Parathyroid adenoma (tissue), 2 donors: ENCODE results near the gene FAM83B.

Experiments used
- H2AFZ ChIP-seq: fragments of 300-600 bp; sonication (generic); one replicate; pipeline ENCODE4 v1.7.0; 2017; ENCODE audit warnings: antibody characterized with exemption, mild to moderate bottlenecking
- H3K27ac ChIP-seq: fragments of 300-600 bp; sonication (generic); one replicate; pipeline ENCODE4 v1.7.0; 2017
- H3K27me3 ChIP-seq: fragments of 300-600 bp; sonication (generic); one replicate; pipeline ENCODE4 v1.7.0; 2017; ENCODE audit warnings: low read length; ENCODE audit not compliant: control insufficient read depth, insufficient read depth
- H3K36me3 ChIP-seq: fragments of 300-600 bp; sonication (generic); one replicate; pipeline ENCODE4 v1.7.0; 2017; ENCODE audit warnings: low read length; ENCODE audit not compliant: control insufficient read depth, insufficient read depth
- H3K4me1 ChIP-seq: fragments of 300-600 bp; sonication (generic); one replicate; pipeline ENCODE4 v1.7.0; 2017; ENCODE audit warnings: control low read depth
- H3K4me2 ChIP-seq: fragments of 300-600 bp; sonication (generic); one replicate; pipeline ENCODE4 v1.7.0; 2017; ENCODE audit warnings: low read length
- H3K4me3 ChIP-seq: fragments of 300-600 bp; sonication (generic); one replicate; pipeline ENCODE4 v1.7.0; 2017; ENCODE audit warnings: low read depth, low read length
- H3K79me2 ChIP-seq: fragments of 300-600 bp; sonication (generic); one replicate; pipeline ENCODE4 v1.7.0; 2017; ENCODE audit warnings: control low read depth
- H3K9ac ChIP-seq: fragments of 300-600 bp; sonication (generic); one replicate; pipeline ENCODE4 v1.7.0; 2017; ENCODE audit warnings: mild to moderate bottlenecking
- H3K9me3 ChIP-seq: fragments of 300-600 bp; sonication (generic); one replicate; pipeline ENCODE4 v1.7.0; 2017; ENCODE audit warnings: low read length; ENCODE audit not compliant: control insufficient read depth
- CTCF ChIP-seq: fragments of 300-600 bp; sonication (generic); IDR thresholded peaks from one replicate; pipeline ENCODE4 v1.7.0; 2017; ENCODE audit warnings: antibody characterized with exemption, mild to moderate bottlenecking
- donor health status: primary hyperparathyroidism.

The FAM83B gene

GRCh38 chr6:54910431-54910884, 63.9 kb downstream of the FAM83B start:
- Histone ChIP-seq H3K36me3 (no peaks in the 10 kb centered on the region), H2AFZ (no peak overlapping the region), H3K4me3 (no peak overlapping the region), H3K79me2 (no peaks in the 10 kb centered on the region), H3K27me3 (no peaks in the 10 kb centered on the region), H3K9ac (no peak overlapping the region), H3K4me1 (no peaks in the 10 kb centered on the region), H3K27ac (no peak overlapping the region), H3K4me2 (no peak overlapping the region), H3K9me3 (no peaks in the 10 kb centered on the region)
- no peak for TF ChIP-seq CTCF

GRCh38 chr6:54910921-54911320, 64.3 kb downstream of the FAM83B start:
- Histone ChIP-seq H3K9ac (no peak overlapping the region), H3K27ac (no peak overlapping the region), H3K36me3 (no peaks in the 10 kb centered on the region), H3K79me2 (no peaks in the 10 kb centered on the region), H3K4me1 (no peaks in the 10 kb centered on the region), H3K4me3 (no peak overlapping the region), H3K27me3 (no peaks in the 10 kb centered on the region), H2AFZ (no peak overlapping the region), H3K9me3 (no peaks in the 10 kb centered on the region), H3K4me2 (no peak overlapping the region)
- TF ChIP-seq CTCF = no peak

- no peak for TF ChIP-seq CTCF
- Histone ChIP-seq H3K4me1 (no peaks in the 10 kb centered on the region), H3K27ac (no peak overlapping the region)
Observed at GRCh38 chr6:54913211-54913610, 66.6 kb downstream of the FAM83B start.

GRCh38 chr6:54916858-54917257, 70.3 kb downstream of the FAM83B start:
- Histone ChIP-seq H3K36me3 (no peaks in the 10 kb centered on the region), H2AFZ (no peak overlapping the region), H3K79me2 (no peaks in the 10 kb centered on the region), H3K4me3 (no peak overlapping the region), H3K9ac (no peak overlapping the region), H3K9me3 (no peaks in the 10 kb centered on the region), H3K4me2 (no peak overlapping the region), H3K27ac (no peak overlapping the region), H3K27me3 (no peaks in the 10 kb centered on the region), H3K4me1 (no peaks in the 10 kb centered on the region)
- TF ChIP-seq CTCF = no peak

More at GRCh38 chr6:54913211-54913610, 66.6 kb downstream of the FAM83B start:
- H3K9me3 ChIP-seq = no peaks in the 10 kb centered on the region
- H3K36me3 ChIP-seq = no peaks in the 10 kb centered on the region
- no peak overlapping the region for H3K4me3 ChIP-seq
- no peak overlapping the region for H3K9ac ChIP-seq
- no peak overlapping the region for H2AFZ ChIP-seq
- no peak overlapping the region for H3K4me2 ChIP-seq
- H3K27me3 ChIP-seq = no peaks in the 10 kb centered on the region
- H3K79me2 ChIP-seq = no peaks in the 10 kb centered on the region

GRCh38 chr6:54920628-54921027, 74.1 kb downstream of the FAM83B start:
- no peaks in the 10 kb centered on the region for H3K79me2 ChIP-seq
- H3K4me3 ChIP-seq = no peak overlapping the region

More at GRCh38 chr6:54920628-54921027, 74.1 kb downstream of the FAM83B start:
- Histone ChIP-seq H3K9me3 (no peaks in the 10 kb centered on the region), H3K27me3 (no peaks in the 10 kb centered on the region), H3K4me2 (no peak overlapping the region), H3K27ac (no peak overlapping the region), H2AFZ (no peak overlapping the region), H3K4me1 (no peaks in the 10 kb centered on the region), H3K9ac (no peak overlapping the region), H3K36me3 (no peaks in the 10 kb centered on the region)
- no peak for TF ChIP-seq CTCF
